Endothelial cell of umbilical vein (primary cell): ENCODE results near the gene PDGFRB. TPM values are rescaled to one million over a fixed set of nuclear protein-coding genes. Genes with fewer than 3 reads are reported as not detected.

ENCODE experiments used
- BruUV-seq: library from RNA; stranded (reverse); fragments of 400-500 nt; replicated peaks from 2 replicates; lab custom pipeline; 2021; lab: Mats Ljungman, UMichigan
- CTCF ChIA-PET: fragments of 300-600, 350-600 bp; sonication (Branson Sonifier 250); formaldehyde crosslinking; loops from one replicate; lab custom pipeline; 2021; ENCODE audit warnings: antibody characterized with exemption, inconsistent platforms; lab: Charles Lee
- POLR2A ChIA-PET: fragments of 300-600, 350-600 bp; sonication (Branson Sonifier 250); formaldehyde crosslinking; loops from one replicate; lab custom pipeline; 2021; ENCODE audit warnings: antibody characterized with exemption, inconsistent platforms; lab: Charles Lee
- DNase-seq: peaks from one replicate; pipeline ENCODE4 v3.0.0-alpha.2; 2011; ENCODE audit warnings: low read depth, low spot score
- FAIRE-seq: peaks from 2 replicates; lab custom pipeline; 2011; peaks lifted over from hg19 to GRCh38; lab: Jason Lieb, UNC
- H2AFZ ChIP-seq: 2 replicates; pipeline ENCODE4 v1.6.0; 2012; ENCODE audit warnings: low read depth, low read length, control low read depth, inconsistent platforms
- H3K27ac ChIP-seq: 2 replicates; pipeline ENCODE4 v1.5.1; 2011; ENCODE audit warnings: low read depth, mild to moderate bottlenecking, control low read depth, low read length, moderate library complexity; ENCODE audit not compliant: insufficient read depth
- H3K27me3 ChIP-seq, 2 experiments: 2 replicates each; pipeline versions ENCODE4 v1.6.0 to v1.6.1; 2011; ENCODE audit warnings: low read length in 2 of 2, mixed read lengths in 1 of 2; ENCODE audit not compliant: control insufficient read depth in 2 of 2, insufficient read depth in 2 of 2
- H3K36me3 ChIP-seq, 2 experiments: 2 replicates in 1 of 2; 3 replicates in 1 of 2; pipeline ENCODE4 v1.5.1; 2011; ENCODE audit warnings: low read length in 2 of 2, mild to moderate bottlenecking in 1 of 2, moderate library complexity in 1 of 2; ENCODE audit not compliant: control insufficient read depth in 2 of 2, insufficient read depth in 2 of 2; ENCODE audit errors: extremely low read depth in 1 of 2
- H3K4me1 ChIP-seq: 3 replicates; pipeline ENCODE4 v1.5.1; 2011; ENCODE audit warnings: mild to moderate bottlenecking, low read length; ENCODE audit not compliant: control insufficient read depth, insufficient read depth; ENCODE audit errors: extremely low read depth
- H3K4me2 ChIP-seq: 2 replicates; pipeline ENCODE4 v1.6.1; 2011; ENCODE audit warnings: low read length, control low read depth, mixed read lengths; ENCODE audit not compliant: insufficient read depth
- H3K4me3 ChIP-seq, 3 experiments: fragments of 200-600 bp in 1 of 3; sonication (generic), shearing (Covaris generic) in 1 of 3; replicated peaks in 1 of 3; 2 replicates each; pipeline ENCODE4 v1.5.1; 2011 to 2016; ENCODE audit warnings: control low read depth in 3 of 3, low read length in 3 of 3, mild to moderate bottlenecking in 2 of 3, inconsistent platforms in 1 of 3, low read depth in 1 of 3, moderate library complexity in 1 of 3; ENCODE audit not compliant: insufficient read depth in 1 of 3
- H3K79me2 ChIP-seq: 2 replicates; pipeline ENCODE4 v1.6.0; 2012; ENCODE audit warnings: low read length, inconsistent platforms; ENCODE audit not compliant: control insufficient read depth, insufficient read depth
- H3K9ac ChIP-seq: replicated peaks from 2 replicates; pipeline ENCODE3; 2011; ENCODE audit warnings: low read length, control low read depth; ENCODE audit not compliant: insufficient read depth; ENCODE audit errors: extremely low read depth
- H3K9me1 ChIP-seq: replicated peaks from 3 replicates; pipeline ENCODE4 v1.6.0; 2011; ENCODE audit warnings: mild to moderate bottlenecking, low read length; ENCODE audit not compliant: control insufficient read depth, insufficient read depth; ENCODE audit errors: extremely low read depth
- H3K9me3 ChIP-seq: replicated peaks from 2 replicates; pipeline ENCODE4 v1.5.1; 2012; ENCODE audit warnings: low read length, inconsistent platforms; ENCODE audit not compliant: control insufficient read depth, insufficient read depth
- H4K20me1 ChIP-seq: replicated peaks from 2 replicates; pipeline ENCODE3; 2011; ENCODE audit warnings: mild to moderate bottlenecking, low read length; ENCODE audit not compliant: control insufficient read depth, insufficient read depth; ENCODE audit errors: extremely low read depth
- EZH2 ChIP-seq: IDR thresholded peaks from 2 replicates; pipeline ENCODE4 v1.6.1; 2012; ENCODE audit warnings: borderline replicate concordance, low read depth, mild to moderate bottlenecking, moderate library complexity, low read length, inconsistent platforms; ENCODE audit not compliant: severe bottlenecking
- FOS ChIP-seq: IDR thresholded peaks from 2 replicates; pipeline ENCODE4 v1.6.1; 2011; ENCODE audit warnings: mild to moderate bottlenecking, low read length, moderate library complexity, borderline replicate concordance; ENCODE audit not compliant: insufficient read depth
- GATA2 ChIP-seq: IDR thresholded peaks from 2 replicates; pipeline ENCODE4 v1.7.0; 2011; ENCODE audit warnings: low read depth, mild to moderate bottlenecking, moderate library complexity, mixed read lengths, low read length; ENCODE audit not compliant: insufficient read length, insufficient read depth
- JUN ChIP-seq: IDR thresholded peaks from 2 replicates; pipeline ENCODE4 v1.6.1; 2011; ENCODE audit warnings: borderline replicate concordance, low read depth; ENCODE audit not compliant: insufficient read length, insufficient read depth
- MAX ChIP-seq: IDR thresholded peaks from 2 replicates; pipeline ENCODE4 v1.6.1; 2011; ENCODE audit not compliant: insufficient read depth, insufficient read length
- MYC ChIP-seq: IDR thresholded peaks from one replicate; pipeline ENCODE4 v1.6.1; 2011; ENCODE audit warnings: mild to moderate bottlenecking, low read depth, low read length
- POLR2A ChIP-seq: IDR thresholded peaks from 2 replicates; pipeline ENCODE4 v1.6.1; 2012; ENCODE audit warnings: low read depth, mild to moderate bottlenecking, control low read depth, low read length
- POLR2AphosphoS5 ChIP-seq: IDR thresholded peaks from 2 replicates; pipeline ENCODE4 v1.6.1; 2012; ENCODE audit warnings: low read depth, mild to moderate bottlenecking, control low read depth, low read length, moderate library complexity; ENCODE audit not compliant: insufficient read depth
- dilution Hi-C: fragments of 300-500 bp; cut with MboI; formaldehyde crosslinking; loops from one replicate; pipeline ENCODE4 v1.15.0; 2019; ENCODE audit warnings: low sequenced_read_pairs; ENCODE audit not compliant: extremely low pct_ligation_motif_present
- intact Hi-C: fragments of 100-400 bp; cut with micrococcal nuclease; formaldehyde crosslinking; loops from one replicate; pipeline ENCODE4 v1.10.0; 2022
- polyA plus RNA-seq, 4 experiments: library from polyadenylated mRNA; depleted of rRNA in 3 of 4; stranded (reverse) in 3 of 4; unstranded in 1 of 4; fragments of >200 nt; gene quantifications; 2 replicates each; pipeline versions ENCODE4 v1.2.1 to v1.2.3, GENCODE V29; 2011 to 2012; ENCODE audit warnings: missing spikeins in 1 of 4
- total RNA-seq: library from RNA; stranded (reverse); gene quantifications from 2 replicates; pipeline ENCODE4 v1.2.3, GENCODE V29; 2021
- TF ChIP-seq, protein P1 (sequence below), 2 donors: IDR thresholded peaks; 1 replicate in 1 of 2; 2 replicates in 1 of 2; pipeline ENCODE4 v1.5.1; 2011; ENCODE audit warnings: low read length in 2 of 2, mild to moderate bottlenecking in 2 of 2, moderate library complexity in 2 of 2, control low read depth in 1 of 2, inconsistent platforms in 1 of 2, low read depth in 1 of 2; ENCODE audit not compliant: insufficient read depth in 1 of 2; ENCODE audit errors: extremely low read depth in 1 of 2

PDGFRB gene
- total and polyA plus RNA-seq, 2 donors (not counting 3 experiments of a cell fraction or from before 2014, with no cell fraction given), result 1.4 to 1.7 TPM

DNA sequence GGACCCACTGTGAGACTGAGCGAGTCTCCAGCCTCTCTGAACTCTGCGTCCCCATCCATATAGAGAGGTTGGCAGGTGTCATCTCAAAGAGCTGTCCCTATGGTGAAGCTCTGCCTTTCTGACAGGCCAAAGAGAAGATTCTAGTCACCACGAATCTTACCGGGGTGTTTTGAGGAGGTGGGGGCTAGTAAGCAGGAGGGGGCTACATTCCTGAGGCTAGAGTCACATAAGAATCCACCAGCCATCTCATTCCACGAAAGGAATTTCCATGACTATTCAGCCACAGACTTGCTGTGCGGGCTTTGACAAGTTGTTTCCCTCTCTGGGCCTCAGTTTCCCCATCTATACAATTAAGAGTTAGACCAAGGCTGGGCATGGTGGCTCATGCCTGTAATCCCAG lies 16.3 kb downstream of the PDGFRB start:
- DNase-seq, result no peak
- ChIA-PET POLR2A (interaction anchor here (1.0 kb wide), 1 partner anchor 117 kb away, joined by 3 read pairs; no protein-coding TSS in a partner anchor), CTCF (interaction anchor here (1.2 kb wide), 1 partner anchor 10 kb away, joined by 4 read pairs; no protein-coding TSS in a partner anchor)
- Histone ChIP-seq H2AFZ (no peak overlapping the region), H3K36me3 (no peaks in the 10 kb centered on the region), H3K4me2 (no peak overlapping the region), H3K27ac (no peak overlapping the region), H3K27me3 (peaks cover 0 to 6% of the 10 kb centered on the region in 2 experiments), H3K9me1 (no peaks in the 10 kb centered on the region), H3K79me2 (no peaks in the 10 kb centered on the region), H3K9me3 (no peaks in the 10 kb centered on the region), H3K9ac (no peak overlapping the region), H3K4me1 (peaks cover 25% of the 10 kb centered on the region), H3K4me3 (no peak overlapping the region), H4K20me1 (no peaks in the 10 kb centered on the region)
- FAIRE-seq, result no peak
- dilution Hi-C loops, result no loop called here
- BruUV-seq, result no TSS peak
- intact Hi-C loops, result loop anchor here (5.0 kb wide), 1 partner anchor 1053 kb away; no protein-coding TSS in a partner anchor
- TF ChIP-seq GATA2 (no peak), JUN (no peak), EZH2 (no peak), MYC (no peak), POLR2AphosphoS5 (no peak), MAX (no peak), FOS (no peak), POLR2A (no peak)
- TF ChIP-seq, protein P1, sequence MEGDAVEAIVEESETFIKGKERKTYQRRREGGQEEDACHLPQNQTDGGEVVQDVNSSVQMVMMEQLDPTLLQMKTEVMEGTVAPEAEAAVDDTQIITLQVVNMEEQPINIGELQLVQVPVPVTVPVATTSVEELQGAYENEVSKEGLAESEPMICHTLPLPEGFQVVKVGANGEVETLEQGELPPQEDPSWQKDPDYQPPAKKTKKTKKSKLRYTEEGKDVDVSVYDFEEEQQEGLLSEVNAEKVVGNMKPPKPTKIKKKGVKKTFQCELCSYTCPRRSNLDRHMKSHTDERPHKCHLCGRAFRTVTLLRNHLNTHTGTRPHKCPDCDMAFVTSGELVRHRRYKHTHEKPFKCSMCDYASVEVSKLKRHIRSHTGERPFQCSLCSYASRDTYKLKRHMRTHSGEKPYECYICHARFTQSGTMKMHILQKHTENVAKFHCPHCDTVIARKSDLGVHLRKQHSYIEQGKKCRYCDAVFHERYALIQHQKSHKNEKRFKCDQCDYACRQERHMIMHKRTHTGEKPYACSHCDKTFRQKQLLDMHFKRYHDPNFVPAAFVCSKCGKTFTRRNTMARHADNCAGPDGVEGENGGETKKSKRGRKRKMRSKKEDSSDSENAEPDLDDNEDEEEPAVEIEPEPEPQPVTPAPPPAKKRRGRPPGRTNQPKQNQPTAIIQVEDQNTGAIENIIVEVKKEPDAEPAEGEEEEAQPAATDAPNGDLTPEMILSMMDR (IDR thresholded peaks at IDR 0.05; ENCODE audit: extremely low read depth in 1 of 2, insufficient read depth in 1 of 2, low read depth in 1 of 2, low read length in 2 of 2), result no peak
